ENCODE measurements around the gene IGLON5. TPM values are rescaled to one million over a fixed set of nuclear protein-coding genes. Genes with fewer than 3 reads are reported as not detected.

IGLON5 gene
- total RNA-seq, 1 experiment from 2014 or later: not detected

DNA sequence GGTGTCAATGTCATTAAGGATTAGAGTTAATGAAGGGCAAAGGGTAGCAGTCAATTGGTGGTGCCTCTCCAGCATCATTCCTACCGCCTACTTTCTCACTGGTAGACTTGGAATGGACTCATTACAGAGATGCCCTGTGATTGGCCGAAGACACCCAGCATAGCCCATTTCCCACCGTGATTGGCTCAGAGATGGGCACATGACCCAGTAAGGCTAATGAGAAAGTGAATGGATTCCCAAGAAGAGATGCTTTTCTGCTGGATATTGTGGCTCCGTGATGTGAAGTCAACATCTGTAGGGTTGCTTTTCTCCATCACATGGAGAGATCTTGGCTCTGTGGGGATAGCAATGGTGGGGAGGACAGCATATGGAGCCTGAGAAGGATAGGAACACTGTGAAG is 18.9 kb downstream of the IGLON5 start:
- H3K27ac ChIP-seq: no peak overlapping the region
- intact Hi-C loops (cut with micrococcal nuclease; ENCODE audit: unreplicated experiment): no loop called here
- no peaks in the 10 kb centered on the region for H3K36me3 ChIP-seq (ENCODE audit: low read depth)
- H3K9me2 ChIP-seq (ENCODE audit: insufficient read depth): no peaks in the 10 kb centered on the region
- no peak for DNase-seq
- peaks cover 8% of the 10 kb centered on the region; the same call in 1 of the 2 replicates for H3K27me3 ChIP-seq (ENCODE audit: insufficient read depth, low read depth)
- no TSS peak for BruUV-seq (replicated peaks)
- H3K4me2 ChIP-seq: no peak overlapping the region
- no peak for TF ChIP-seq EZH2 (IDR thresholded peaks at IDR 0.05; ENCODE audit: low read depth)
- TF ChIP-seq, protein P1, sequence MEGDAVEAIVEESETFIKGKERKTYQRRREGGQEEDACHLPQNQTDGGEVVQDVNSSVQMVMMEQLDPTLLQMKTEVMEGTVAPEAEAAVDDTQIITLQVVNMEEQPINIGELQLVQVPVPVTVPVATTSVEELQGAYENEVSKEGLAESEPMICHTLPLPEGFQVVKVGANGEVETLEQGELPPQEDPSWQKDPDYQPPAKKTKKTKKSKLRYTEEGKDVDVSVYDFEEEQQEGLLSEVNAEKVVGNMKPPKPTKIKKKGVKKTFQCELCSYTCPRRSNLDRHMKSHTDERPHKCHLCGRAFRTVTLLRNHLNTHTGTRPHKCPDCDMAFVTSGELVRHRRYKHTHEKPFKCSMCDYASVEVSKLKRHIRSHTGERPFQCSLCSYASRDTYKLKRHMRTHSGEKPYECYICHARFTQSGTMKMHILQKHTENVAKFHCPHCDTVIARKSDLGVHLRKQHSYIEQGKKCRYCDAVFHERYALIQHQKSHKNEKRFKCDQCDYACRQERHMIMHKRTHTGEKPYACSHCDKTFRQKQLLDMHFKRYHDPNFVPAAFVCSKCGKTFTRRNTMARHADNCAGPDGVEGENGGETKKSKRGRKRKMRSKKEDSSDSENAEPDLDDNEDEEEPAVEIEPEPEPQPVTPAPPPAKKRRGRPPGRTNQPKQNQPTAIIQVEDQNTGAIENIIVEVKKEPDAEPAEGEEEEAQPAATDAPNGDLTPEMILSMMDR (conservative IDR thresholded peaks at IDR 0.05): no peak
- H4K20me1 ChIP-seq (ENCODE audit: insufficient read depth): no peaks in the 10 kb centered on the region
- no peaks in the 10 kb centered on the region for H3K4me1 ChIP-seq (replicated peaks; ENCODE audit: insufficient read depth)
- CTCF ChIA-PET: no interaction called here
- H3K4me3 ChIP-seq: no peak overlapping the region
- POLR2A ChIA-PET (ENCODE audit: unreplicated experiment): no interaction called here
- H3K9me3 ChIP-seq (ENCODE audit: insufficient read depth, low read depth): no peaks in the 10 kb centered on the region
- H2AFZ ChIP-seq: no peak overlapping the region
- H3F3A ChIP-seq (ENCODE audit: insufficient read depth, low read depth): no peaks in the 10 kb centered on the region
- no peaks in the 10 kb centered on the region for H3K79me2 ChIP-seq (ENCODE audit: low read depth)

DNA sequence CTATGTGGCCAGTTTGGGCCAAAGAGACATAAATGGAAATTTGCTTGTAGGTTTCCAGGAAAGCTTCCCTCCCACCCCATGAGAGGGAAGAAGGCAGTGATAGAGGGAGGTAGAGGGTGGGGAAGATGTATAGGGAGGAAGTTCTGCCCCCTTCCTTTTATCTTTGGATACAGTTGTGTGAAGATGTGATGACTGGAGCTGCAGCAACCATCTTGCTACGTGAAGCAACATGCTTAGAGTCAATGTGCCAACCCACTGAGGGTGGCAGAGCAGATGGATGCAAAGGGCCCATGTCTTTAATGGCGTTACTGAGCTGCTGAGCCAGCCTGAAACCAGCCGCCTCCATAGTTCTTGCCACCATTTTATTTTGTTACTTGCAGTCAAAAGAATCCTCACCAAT is 19.7 kb downstream of the IGLON5 start:
- Histone ChIP-seq H3K4me3 (no peak overlapping the region), H4K20me1 (ENCODE audit: insufficient read depth) (no peaks in the 10 kb centered on the region), H3K9me2 (ENCODE audit: insufficient read depth) (no peaks in the 10 kb centered on the region), H2AFZ (no peak overlapping the region), H3F3A (ENCODE audit: insufficient read depth, low read depth) (no peaks in the 10 kb centered on the region), H3K79me2 (ENCODE audit: low read depth) (no peaks in the 10 kb centered on the region), H3K9me3 (ENCODE audit: insufficient read depth, low read depth) (no peaks in the 10 kb centered on the region), H3K4me2 (no peak overlapping the region), H3K27me3 (ENCODE audit: insufficient read depth, low read depth) (peaks cover 4% of the 10 kb centered on the region; the same call in 1 of the 2 replicates), H3K4me1 (replicated peaks; ENCODE audit: insufficient read depth) (no peaks in the 10 kb centered on the region), H3K27ac (no peak overlapping the region), H3K36me3 (ENCODE audit: low read depth) (no peaks in the 10 kb centered on the region)
- no TSS peak for BruUV-seq (replicated peaks)
- POLR2A ChIA-PET (ENCODE audit: unreplicated experiment): no interaction called here
- TF ChIP-seq, protein P1 (conservative IDR thresholded peaks at IDR 0.05): no peak
- TF ChIP-seq EZH2 (IDR thresholded peaks at IDR 0.05; ENCODE audit: low read depth): no peak
- intact Hi-C loops (cut with micrococcal nuclease; ENCODE audit: unreplicated experiment): no loop called here
- CTCF ChIA-PET: no interaction called here
- DNase-seq: no peak

DNA sequence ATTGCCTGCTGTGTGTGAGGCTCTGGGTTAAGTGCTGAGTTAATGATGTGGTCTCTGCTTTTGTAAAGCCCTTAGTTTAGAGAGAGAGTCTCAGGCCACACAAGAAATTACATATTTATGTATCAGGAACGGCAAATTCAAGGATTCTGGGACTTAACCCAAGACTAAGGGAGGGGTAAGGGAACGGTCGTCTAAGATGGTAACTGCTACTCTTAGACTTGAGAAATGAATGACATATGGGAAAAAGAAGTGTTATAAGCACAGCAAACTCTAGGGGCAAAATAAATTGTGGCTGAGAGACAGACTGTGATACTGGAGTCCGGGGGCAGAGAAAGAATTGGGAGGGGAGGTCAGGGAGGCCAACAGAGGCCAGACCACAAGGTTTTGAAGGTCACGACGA is 20.3 kb downstream of the IGLON5 start:
- no peaks in the 10 kb centered on the region for H3K4me1 ChIP-seq (replicated peaks; ENCODE audit: insufficient read depth)
- H3K4me3 ChIP-seq: no peak overlapping the region
- no peak overlapping the region for H2AFZ ChIP-seq
- POLR2A ChIA-PET (ENCODE audit: unreplicated experiment): no interaction called here
- no TSS peak for BruUV-seq (replicated peaks)
- no peak overlapping the region for H3K27ac ChIP-seq
- TF ChIP-seq EZH2 (IDR thresholded peaks at IDR 0.05; ENCODE audit: low read depth): no peak
- TF ChIP-seq, protein P1 (conservative IDR thresholded peaks at IDR 0.05): no peak
- H4K20me1 ChIP-seq (ENCODE audit: insufficient read depth): no peaks in the 10 kb centered on the region
- CTCF ChIA-PET: no interaction called here
- no peak for DNase-seq
- intact Hi-C loops (cut with micrococcal nuclease; ENCODE audit: unreplicated experiment): no loop called here
- H3K4me2 ChIP-seq: no peak overlapping the region
- H3K9me2 ChIP-seq (ENCODE audit: insufficient read depth): no peaks in the 10 kb centered on the region
- no peaks in the 10 kb centered on the region for H3K79me2 ChIP-seq (ENCODE audit: low read depth)
- H3F3A ChIP-seq (ENCODE audit: insufficient read depth, low read depth): no peaks in the 10 kb centered on the region
- H3K27me3 ChIP-seq (ENCODE audit: insufficient read depth, low read depth): peaks cover 3% of the 10 kb centered on the region; the same call in 1 of the 2 replicates
- H3K9me3 ChIP-seq (ENCODE audit: insufficient read depth, low read depth): no peaks in the 10 kb centered on the region
- no peaks in the 10 kb centered on the region for H3K36me3 ChIP-seq (ENCODE audit: low read depth)
